SK-N-MC (cell line): ENCODE data around the gene PAN2.
"Not testable (repeated sequence)": the region's sequence is repeated elsewhere in the genome, so short reads cannot be mapped to it uniquely, and the experiment has no call there.

Experiments used
- DNase-seq: peaks from one replicate; pipeline ENCODE4 v3.0.0-alpha.2; 2011; ENCODE audit warnings: low read depth, low spot score
- H3K27ac ChIP-seq: fragments of 200-600 bp; sonication (generic); 2 replicates; pipeline ENCODE4 v1.5.1; 2016; ENCODE audit warnings: mixed run types
- H3K36me3 ChIP-seq: fragments of 200-600 bp; sonication (generic); 2 replicates; pipeline ENCODE4 v1.6.1; 2017; ENCODE audit warnings: antibody characterized with exemption, low read length, mixed read lengths; ENCODE audit not compliant: insufficient read depth
- H3K4me3 ChIP-seq: fragments of 200-600 bp; sonication (generic); 2 replicates; pipeline ENCODE4 v1.5.1; 2016
- H3K9ac ChIP-seq: fragments of 200-600 bp; sonication (generic); 2 replicates; pipeline ENCODE4 v1.8.0; 2017; ENCODE audit warnings: mixed run types, mixed read lengths; ENCODE audit not compliant: insufficient read length
- H3K9me3 ChIP-seq: fragments of 200-600 bp; sonication (generic); 2 replicates; pipeline ENCODE4 v1.6.1; 2017; ENCODE audit warnings: low read depth, mild to moderate bottlenecking, antibody characterized with exemption, low read length, moderate library complexity, mixed read lengths
- EZH2 ChIP-seq: fragments of 200-600 bp; sonication (generic); IDR thresholded peaks from one replicate; pipeline ENCODE4 v1.6.1; 2017; ENCODE audit warnings: antibody characterized with exemption
- FOXP2 ChIP-seq: optimal IDR thresholded peaks from 2 replicates; pipeline ENCODE3; 2011; ENCODE audit warnings: mild to moderate bottlenecking, moderate library complexity; ENCODE audit not compliant: insufficient read depth; ENCODE audit errors: extremely low read length, control extremely low read depth
- POLR2AphosphoS5 ChIP-seq: IDR thresholded peaks from 2 replicates; pipeline ENCODE4 v1.6.1; 2012; ENCODE audit warnings: mild to moderate bottlenecking, low read depth, low read length, borderline replicate concordance

Gene PAN2

DNA sequence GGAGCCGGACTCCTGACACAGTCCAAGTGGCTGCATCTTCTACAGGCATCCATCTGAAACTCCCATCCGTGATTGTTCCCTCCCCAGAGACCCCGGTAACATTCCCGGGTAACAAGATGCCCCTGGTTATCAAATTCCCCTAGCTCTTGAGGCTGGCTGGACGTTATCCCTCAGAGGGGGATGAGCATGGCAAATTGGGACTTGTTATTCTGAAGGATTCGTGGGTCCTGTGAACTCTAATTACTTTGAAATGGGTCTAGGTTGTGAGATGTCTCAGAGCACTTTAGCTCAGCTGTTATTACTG is 642 bp upstream of the PAN2 start:
- peak overlapping the region; percentile 95 for H3K27ac ChIP-seq
- DNase-seq: no peak
- peak overlapping the region; percentile 88 for H3K9ac ChIP-seq
- H3K36me3 ChIP-seq: no peaks in the 10 kb centered on the region
- peak overlapping the region; percentile 88 for H3K4me3 ChIP-seq
- TF ChIP-seq EZH2 (no peak), POLR2AphosphoS5 (no peak), FOXP2 (no peak)
- no peaks in the 10 kb centered on the region for H3K9me3 ChIP-seq

DNA sequence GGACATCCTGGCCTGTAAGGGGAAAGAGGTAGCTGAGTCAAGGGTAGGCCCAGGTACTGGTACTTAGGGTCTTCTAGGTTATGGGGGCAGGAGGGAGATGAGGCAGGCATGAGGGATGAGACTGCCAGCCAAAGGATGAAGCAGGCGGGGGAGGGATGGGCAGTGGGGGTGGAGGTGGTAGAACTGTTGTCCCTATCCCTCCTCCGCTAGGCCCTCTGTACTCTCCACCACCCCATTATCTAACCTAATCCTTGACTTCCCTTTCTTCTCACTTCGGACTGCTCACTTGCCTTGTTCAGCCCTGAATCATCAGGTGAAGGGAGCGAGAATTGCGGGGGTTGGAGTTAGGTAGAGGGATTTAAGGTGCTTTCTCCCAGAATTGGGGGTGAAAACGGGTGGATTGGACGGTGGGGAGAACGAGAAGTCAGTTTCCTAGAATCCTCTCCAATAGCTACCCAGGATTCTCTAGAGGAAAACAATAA is 562 bp downstream of the PAN2 start:
- peak overlapping the region; percentile 88 for H3K4me3 ChIP-seq
- H3K36me3 ChIP-seq: no peaks in the 10 kb centered on the region
- no peak for DNase-seq
- H3K9ac ChIP-seq: peak overlapping the region; percentile 82
- no peak for TF ChIP-seq EZH2
- no peak for TF ChIP-seq FOXP2
- TF ChIP-seq POLR2AphosphoS5: no peak
- H3K9me3 ChIP-seq: no peaks in the 10 kb centered on the region
- H3K27ac ChIP-seq: peak overlapping the region; percentile 95

DNA sequence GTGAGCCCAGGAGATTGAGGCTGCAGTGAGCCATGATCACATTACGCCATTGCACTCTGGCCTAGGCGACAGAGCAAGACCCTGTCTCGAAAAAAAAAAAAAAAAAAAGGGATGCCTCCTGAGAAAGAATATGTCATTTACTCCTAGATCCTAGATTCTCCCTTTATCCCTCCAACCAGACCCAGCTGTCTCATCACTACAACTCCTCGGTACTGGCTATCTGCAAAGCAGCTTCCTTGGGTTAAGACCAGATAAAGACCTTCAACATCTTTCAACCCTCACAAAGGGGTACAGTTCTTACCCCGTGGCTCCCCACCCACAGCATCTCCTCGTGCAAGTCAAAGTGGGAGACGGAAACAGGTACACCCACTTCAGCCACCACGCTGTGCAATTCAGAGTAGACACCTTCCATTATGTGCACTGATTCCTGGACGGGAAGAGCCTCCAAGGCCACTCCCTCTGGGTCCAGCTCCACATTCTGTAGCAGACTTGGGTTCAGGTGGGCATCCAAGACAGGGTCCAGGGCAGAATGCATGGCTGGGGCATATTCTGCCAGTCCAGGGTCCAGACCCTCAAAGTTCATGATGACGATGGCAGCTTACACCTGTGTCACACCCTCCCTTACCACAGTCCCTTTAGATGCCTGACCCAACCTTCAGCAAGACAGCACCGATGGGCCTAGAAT is 1.1 kb downstream of the PAN2 start:
- Histone ChIP-seq H3K9ac (no peak overlapping the region), H3K9me3 (no peaks in the 10 kb centered on the region), H3K27ac (no peak overlapping the region), H3K36me3 (no peaks in the 10 kb centered on the region), H3K4me3 (peak overlapping the region; percentile 88)
- DNase-seq: no peak
- TF ChIP-seq EZH2 (no peak), POLR2AphosphoS5 (no peak), FOXP2 (no peak)

DNA sequence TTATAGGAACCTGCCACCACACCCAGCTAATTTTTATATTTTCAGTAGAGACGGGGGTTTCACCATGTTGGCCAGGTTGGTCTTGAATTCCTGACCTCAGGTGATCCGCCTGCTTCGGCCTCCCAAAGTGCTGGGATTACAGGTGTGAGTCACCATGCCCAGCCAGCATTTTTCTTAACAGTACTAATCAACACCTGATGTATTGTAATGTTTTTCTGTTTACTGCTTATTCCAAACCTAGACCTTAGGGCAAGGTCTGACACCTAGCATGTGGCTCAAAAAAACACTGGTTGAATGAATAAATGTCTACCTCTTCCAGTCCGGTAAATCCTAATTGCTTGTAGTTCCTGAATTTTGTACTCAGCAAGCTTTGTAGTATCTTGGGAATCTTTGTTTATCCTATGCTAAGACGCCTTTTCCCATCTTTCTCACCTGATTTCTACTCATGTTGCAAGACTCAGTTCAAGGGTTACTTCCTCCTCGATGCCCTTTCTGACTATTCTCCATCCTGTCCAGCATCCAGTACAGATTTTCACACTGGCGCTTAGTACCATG is 2.8 kb downstream of the PAN2 start:
- no peak overlapping the region for H3K4me3 ChIP-seq
- H3K9me3 ChIP-seq: no peaks in the 10 kb centered on the region
- TF ChIP-seq FOXP2: no peak
- no peak for TF ChIP-seq EZH2
- TF ChIP-seq POLR2AphosphoS5: no peak
- H3K36me3 ChIP-seq: peaks cover 4% of the 10 kb centered on the region; the same call in 1 of the 2 replicates
- H3K9ac ChIP-seq: no peak overlapping the region
- H3K27ac ChIP-seq: no peak overlapping the region
- no peak for DNase-seq

DNA sequence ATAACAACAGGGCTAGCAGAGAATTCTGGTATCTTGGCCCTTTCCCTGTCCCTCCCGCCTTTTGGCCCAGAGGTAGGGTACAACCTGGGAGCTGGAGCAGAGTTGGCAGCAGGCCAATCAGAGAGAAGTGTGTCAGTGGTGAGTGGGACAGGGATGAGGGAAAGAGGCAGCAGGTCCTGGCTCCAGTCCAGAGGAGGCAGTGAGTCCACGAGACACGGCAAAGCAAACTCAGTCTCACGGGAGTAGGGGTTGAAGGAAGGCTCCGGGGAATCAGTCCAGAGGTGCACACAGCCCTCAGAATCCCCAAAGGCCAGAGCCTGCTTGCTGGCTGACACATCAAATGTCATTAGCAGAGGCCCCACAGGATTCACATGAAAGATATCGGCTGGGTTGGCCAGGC is 7.3 kb downstream of the PAN2 start:
- TF ChIP-seq FOXP2: no peak
- no peak for TF ChIP-seq EZH2
- TF ChIP-seq POLR2AphosphoS5: no peak
- H3K4me3 ChIP-seq: no peak overlapping the region
- H3K9ac ChIP-seq: no peak overlapping the region
- no peak for DNase-seq
- no peaks in the 10 kb centered on the region for H3K9me3 ChIP-seq
- H3K36me3 ChIP-seq: peaks cover 4% of the 10 kb centered on the region; the same call in 1 of the 2 replicates
- H3K27ac ChIP-seq: no peak overlapping the region

DNA sequence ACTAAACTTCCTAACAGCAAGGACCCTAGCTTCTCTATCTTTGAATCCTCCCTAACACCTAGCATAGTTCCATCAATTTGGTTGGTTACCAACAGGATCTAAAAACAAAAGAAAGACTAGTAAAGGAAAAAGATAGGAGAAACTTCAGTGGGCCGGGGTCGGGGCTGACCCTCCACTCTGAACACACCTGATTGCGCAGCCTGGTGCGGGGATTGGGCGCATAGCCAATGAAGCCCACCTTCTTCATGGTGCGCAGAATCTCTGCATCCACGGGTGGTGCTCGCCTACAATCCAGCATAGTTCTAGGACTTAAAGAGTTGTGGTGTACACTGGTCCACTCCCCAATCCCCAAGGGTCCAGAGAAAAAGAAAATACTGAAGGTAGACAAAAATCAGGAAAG is 7.7 kb downstream of the PAN2 start:
- Histone ChIP-seq H3K4me3 (no peak overlapping the region), H3K27ac (no peak overlapping the region), H3K36me3 (peaks cover 4% of the 10 kb centered on the region; the same call in 1 of the 2 replicates), H3K9me3 (no peaks in the 10 kb centered on the region), H3K9ac (no peak overlapping the region)
- no peak for DNase-seq
- TF ChIP-seq POLR2AphosphoS5 (no peak), EZH2 (no peak), FOXP2 (no peak)

DNA sequence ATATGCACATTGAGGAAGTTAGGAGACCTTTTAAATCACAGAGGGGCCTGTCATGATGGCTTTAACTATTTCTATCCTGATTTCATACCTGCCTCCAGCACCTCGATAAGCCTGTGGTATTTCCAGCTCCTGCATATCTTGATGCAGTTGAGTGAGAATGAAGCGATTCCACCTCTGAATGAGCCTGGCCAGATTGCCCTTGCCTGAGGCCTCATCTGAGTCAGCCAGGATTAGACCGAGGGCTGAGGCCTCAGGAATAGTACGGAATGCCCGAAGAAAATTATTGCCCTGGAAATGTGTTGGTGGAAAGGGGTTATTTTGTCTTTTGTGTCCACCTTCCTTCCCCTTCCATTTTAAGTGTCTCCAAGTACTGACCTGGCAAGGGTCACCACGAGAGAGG is 9.6 kb downstream of the PAN2 start:
- no peak overlapping the region for H3K9ac ChIP-seq
- H3K9me3 ChIP-seq: no peaks in the 10 kb centered on the region
- peaks cover 5% of the 10 kb centered on the region; the same call in 1 of the 2 replicates for H3K36me3 ChIP-seq
- no peak overlapping the region for H3K27ac ChIP-seq
- no peak overlapping the region for H3K4me3 ChIP-seq
- no peak for DNase-seq
- TF ChIP-seq EZH2 (no peak), FOXP2 (no peak), POLR2AphosphoS5 (no peak)

DNA sequence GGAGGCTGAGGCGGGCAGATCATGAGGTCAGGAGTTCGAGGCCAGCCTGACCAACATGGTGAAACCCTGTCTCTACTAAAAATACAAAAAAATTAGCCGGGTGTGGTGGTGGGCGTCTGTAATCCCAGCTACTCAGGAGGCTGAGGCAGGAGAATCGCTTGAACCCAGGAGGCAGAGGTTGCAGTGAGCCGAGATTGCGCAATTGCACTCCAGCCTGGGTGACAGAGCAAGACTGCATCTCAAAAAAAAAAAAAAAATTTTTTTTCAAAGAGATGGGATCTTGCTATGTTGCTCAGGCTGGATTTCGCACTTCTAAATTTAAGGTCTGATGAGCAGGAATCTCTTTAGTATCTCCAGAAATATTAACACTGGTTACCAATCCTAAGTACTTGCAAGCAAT is 12.2 kb downstream of the PAN2 start:
- H3K36me3 ChIP-seq, H3K4me3 ChIP-seq, H3K9me3 ChIP-seq, H3K27ac ChIP-seq, DNase-seq, H3K9ac ChIP-seq: not testable (repeated sequence)

DNA sequence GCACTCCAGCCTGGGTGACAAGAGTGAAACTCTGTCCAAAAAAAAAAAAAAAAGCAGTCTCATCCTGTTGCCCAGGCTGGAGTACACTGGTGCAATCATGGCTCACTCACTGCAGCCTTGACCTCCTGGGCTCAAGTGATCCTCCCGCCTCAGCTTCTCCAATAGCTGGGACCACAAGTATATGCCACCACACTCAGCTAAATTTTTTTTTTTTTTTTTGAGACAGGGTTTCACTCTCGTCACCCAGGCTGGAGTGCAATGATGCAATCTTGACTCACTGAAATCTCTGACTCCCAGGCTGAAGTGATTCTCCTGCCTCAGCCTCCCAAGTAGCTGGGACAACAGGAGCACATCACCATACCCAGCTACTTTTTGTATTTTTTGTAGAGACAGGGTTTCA is 12.8 kb downstream of the PAN2 start:
- DNase-seq: no peak
- peaks cover 3% of the 10 kb centered on the region; the same call in 1 of the 2 replicates for H3K36me3 ChIP-seq
- no peak overlapping the region for H3K4me3 ChIP-seq
- TF ChIP-seq EZH2: no peak
- no peak for TF ChIP-seq FOXP2
- no peak for TF ChIP-seq POLR2AphosphoS5
- no peak overlapping the region for H3K27ac ChIP-seq
- H3K9ac ChIP-seq: no peak overlapping the region
- no peaks in the 10 kb centered on the region for H3K9me3 ChIP-seq
